ENCODE results near the gene IL23A.

IL23A gene

DNA sequence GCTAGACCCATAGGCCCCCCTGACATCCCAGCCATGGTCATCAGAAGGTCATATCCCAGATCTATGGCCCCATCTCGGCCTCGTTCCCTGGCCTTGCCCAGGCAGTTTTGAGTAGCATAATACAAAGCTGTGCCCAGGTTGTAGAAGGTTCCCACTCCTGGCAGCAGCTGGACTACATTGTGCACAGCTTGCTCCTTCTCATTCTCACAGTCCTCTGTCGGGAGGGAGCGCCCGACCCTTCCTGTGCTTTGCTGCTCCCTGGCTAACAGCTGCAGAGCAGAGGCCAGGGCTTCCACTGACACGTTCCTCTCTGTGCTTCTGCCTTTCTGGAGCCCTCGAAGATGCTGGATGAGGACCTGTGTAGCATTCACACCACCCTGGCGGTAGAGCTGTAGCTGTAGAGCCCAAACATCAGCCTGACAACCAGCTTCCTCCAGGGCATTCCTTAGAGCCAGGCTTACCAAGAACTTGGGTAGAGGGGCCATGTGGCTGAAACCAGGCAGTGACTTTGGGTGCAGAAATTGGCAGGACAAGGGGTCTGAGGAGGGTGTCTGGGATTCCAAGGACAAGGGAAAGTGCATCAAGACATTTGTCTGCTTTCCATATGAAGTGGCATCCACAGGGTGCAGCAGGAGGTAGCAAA lies 22.9 kb downstream of the IL23A start:
- no peak overlapping the region for H3K9ac ChIP-seq
- H3K4me3 ChIP-seq (IDR thresholded peaks at IDR 0.05; ENCODE audit: insufficient read depth, low read depth, low read length), result no peak overlapping the region
- no peaks in the 10 kb centered on the region for H3K27me3 ChIP-seq (ENCODE audit: insufficient read depth, low read depth)
- peaks cover 33% of the 10 kb centered on the region for H3K4me1 ChIP-seq (ENCODE audit: low read depth, poor library complexity, severe bottlenecking)
- peaks cover 18% of the 10 kb centered on the region for H3K79me2 ChIP-seq (ENCODE audit: insufficient read depth, low read depth)
- H4K20me1 ChIP-seq (ENCODE audit: insufficient read depth), result no peaks in the 10 kb centered on the region
- H2AFZ ChIP-seq (ENCODE audit: low read depth), result no peak overlapping the region
- H3K27ac ChIP-seq, result no peak overlapping the region
- H3K36me3 ChIP-seq (ENCODE audit: insufficient read depth), result no peaks in the 10 kb centered on the region
- no peak overlapping the region for H3K4me2 ChIP-seq
- TF ChIP-seq, protein P1, sequence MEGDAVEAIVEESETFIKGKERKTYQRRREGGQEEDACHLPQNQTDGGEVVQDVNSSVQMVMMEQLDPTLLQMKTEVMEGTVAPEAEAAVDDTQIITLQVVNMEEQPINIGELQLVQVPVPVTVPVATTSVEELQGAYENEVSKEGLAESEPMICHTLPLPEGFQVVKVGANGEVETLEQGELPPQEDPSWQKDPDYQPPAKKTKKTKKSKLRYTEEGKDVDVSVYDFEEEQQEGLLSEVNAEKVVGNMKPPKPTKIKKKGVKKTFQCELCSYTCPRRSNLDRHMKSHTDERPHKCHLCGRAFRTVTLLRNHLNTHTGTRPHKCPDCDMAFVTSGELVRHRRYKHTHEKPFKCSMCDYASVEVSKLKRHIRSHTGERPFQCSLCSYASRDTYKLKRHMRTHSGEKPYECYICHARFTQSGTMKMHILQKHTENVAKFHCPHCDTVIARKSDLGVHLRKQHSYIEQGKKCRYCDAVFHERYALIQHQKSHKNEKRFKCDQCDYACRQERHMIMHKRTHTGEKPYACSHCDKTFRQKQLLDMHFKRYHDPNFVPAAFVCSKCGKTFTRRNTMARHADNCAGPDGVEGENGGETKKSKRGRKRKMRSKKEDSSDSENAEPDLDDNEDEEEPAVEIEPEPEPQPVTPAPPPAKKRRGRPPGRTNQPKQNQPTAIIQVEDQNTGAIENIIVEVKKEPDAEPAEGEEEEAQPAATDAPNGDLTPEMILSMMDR (conservative IDR thresholded peaks at IDR 0.05; ENCODE audit: low read depth, low read length), result no peak

DNA sequence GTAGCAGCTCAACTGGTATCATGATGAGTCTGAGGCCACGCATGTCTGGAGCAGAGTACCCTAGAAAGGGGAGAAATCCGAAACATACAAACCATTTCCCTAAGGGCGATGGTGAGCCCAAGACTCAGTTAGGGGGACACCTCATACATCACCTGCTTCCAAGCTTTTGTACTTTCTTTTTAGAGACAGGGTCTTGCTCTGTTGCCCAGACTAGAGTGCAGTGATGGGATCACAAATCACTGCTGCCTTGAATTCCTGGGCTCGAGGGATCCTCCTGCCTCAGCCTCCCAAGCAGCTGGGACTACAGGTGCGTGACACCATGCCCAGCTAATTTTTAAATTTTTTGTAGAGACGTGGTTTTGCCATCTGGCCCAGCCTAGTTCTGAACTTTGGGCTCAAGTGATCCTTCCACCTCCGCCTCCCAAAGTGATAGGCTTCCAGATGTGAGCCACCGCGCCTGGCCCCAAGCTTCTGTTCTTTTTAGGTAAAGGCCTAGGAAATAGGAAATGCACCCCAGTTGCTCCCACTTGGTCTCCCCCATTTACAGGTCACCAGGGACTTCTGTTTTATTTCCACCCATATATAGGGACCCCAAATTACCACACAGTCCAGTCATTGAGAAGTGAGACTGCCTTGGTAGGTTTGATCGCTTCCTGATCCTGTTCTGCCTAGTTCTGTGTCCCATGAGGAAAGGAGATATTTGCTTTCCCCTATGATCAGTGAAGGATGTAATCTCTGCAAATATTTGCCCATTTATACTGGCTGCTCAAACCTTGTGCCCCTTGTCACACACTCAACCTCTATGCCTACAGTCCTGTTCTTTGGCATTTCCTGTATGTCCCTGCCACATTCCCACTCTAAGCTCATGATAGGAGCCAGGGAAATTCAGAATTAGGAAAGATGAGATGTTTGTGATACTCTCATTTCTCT lies 23.7 kb downstream of the IL23A start, which contains the start of gene APOF:
Gene APOF (minus strand): TSS at position 728 of the 930 bp plus-strand sequence. CDS start 112 bp downstream, at position 616.
- no peaks in the 10 kb centered on the region for H3K36me3 ChIP-seq (ENCODE audit: insufficient read depth)
- no peaks in the 10 kb centered on the region for H4K20me1 ChIP-seq (ENCODE audit: insufficient read depth)
- no peak within 1 kb of the TSS for H3K4me2 ChIP-seq
- peaks cover 26% of the 10 kb centered on the region for H3K4me1 ChIP-seq (ENCODE audit: low read depth, poor library complexity, severe bottlenecking)
- H3K79me2 ChIP-seq (ENCODE audit: insufficient read depth, low read depth), result peaks cover 13% of the 10 kb centered on the region
- H3K27me3 ChIP-seq (ENCODE audit: insufficient read depth, low read depth), result no peaks in the 10 kb centered on the region
- TF ChIP-seq, protein P1 (conservative IDR thresholded peaks at IDR 0.05; ENCODE audit: low read depth, low read length), result no peak
- no peak within 1 kb of the TSS for H2AFZ ChIP-seq (ENCODE audit: low read depth)
- no peak within 1 kb of the TSS for H3K27ac ChIP-seq
- no peak within 1 kb of the TSS for H3K9ac ChIP-seq
- H3K4me3 ChIP-seq (IDR thresholded peaks at IDR 0.05; ENCODE audit: insufficient read depth, low read depth, low read length), result no peak within 1 kb of the TSS

DNA sequence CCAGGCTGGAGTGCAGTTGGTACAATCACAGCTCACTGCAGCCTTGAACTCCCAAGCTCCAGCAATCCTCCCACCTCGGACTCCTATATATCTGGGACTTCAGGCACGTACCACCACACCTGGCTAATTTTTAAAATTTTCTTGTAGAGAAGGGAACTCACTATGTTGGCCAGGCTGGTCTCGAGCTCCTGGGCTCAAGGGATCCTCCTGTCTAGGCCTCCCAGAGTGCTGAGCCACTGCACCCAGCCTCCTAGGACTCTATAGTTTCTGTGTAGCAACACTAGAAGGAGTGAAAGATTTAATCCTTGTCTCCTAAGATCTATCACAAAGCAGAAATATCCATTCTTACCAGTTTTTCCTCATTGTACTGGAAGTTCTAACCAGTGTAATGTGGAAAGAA lies 28.3 kb downstream of the IL23A start:
- Histone ChIP-seq H4K20me1 (ENCODE audit: insufficient read depth) (no peaks in the 10 kb centered on the region), H3K4me3 (IDR thresholded peaks at IDR 0.05; ENCODE audit: insufficient read depth, low read depth, low read length) (no peak overlapping the region), H2AFZ (ENCODE audit: low read depth) (no peak overlapping the region), H3K9ac (no peak overlapping the region), H3K27ac (no peak overlapping the region), H3K27me3 (ENCODE audit: insufficient read depth, low read depth) (no peaks in the 10 kb centered on the region), H3K4me2 (no peak overlapping the region), H3K36me3 (ENCODE audit: insufficient read depth) (no peaks in the 10 kb centered on the region), H3K4me1 (ENCODE audit: low read depth, poor library complexity, severe bottlenecking) (no peaks in the 10 kb centered on the region), H3K79me2 (ENCODE audit: insufficient read depth, low read depth) (no peaks in the 10 kb centered on the region)
- TF ChIP-seq, protein P1 (conservative IDR thresholded peaks at IDR 0.05; ENCODE audit: low read depth, low read length), result no peak

DNA sequence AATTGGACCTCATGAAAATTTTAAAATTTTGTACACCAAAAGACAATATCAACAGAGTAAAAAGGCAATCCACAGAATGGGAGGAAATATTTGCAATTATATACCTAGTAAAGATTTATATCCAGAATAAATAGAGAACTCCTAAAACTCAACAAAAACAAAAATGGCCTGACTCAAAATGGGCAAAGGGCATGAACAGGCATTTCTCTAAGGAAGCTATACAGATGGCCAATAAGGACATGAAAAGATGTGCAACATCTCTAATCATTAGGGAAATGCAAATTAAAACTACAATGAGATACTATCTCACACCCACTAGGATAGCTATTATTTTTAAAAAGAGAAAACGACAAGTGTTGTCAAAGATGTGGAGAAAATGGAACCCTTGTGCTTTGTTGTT lies 34.8 kb downstream of the IL23A start:
- Histone ChIP-seq H3K36me3 (ENCODE audit: insufficient read depth) (no peaks in the 10 kb centered on the region), H3K4me1 (ENCODE audit: low read depth, poor library complexity, severe bottlenecking) (peaks cover 7% of the 10 kb centered on the region), H3K4me2 (no peak overlapping the region), H2AFZ (ENCODE audit: low read depth) (no peak overlapping the region), H4K20me1 (ENCODE audit: insufficient read depth) (no peaks in the 10 kb centered on the region), H3K79me2 (ENCODE audit: insufficient read depth, low read depth) (no peaks in the 10 kb centered on the region), H3K4me3 (IDR thresholded peaks at IDR 0.05; ENCODE audit: insufficient read depth, low read depth, low read length) (no peak overlapping the region), H3K27ac (no peak overlapping the region), H3K27me3 (ENCODE audit: insufficient read depth, low read depth) (no peaks in the 10 kb centered on the region), H3K9ac (no peak overlapping the region)
- TF ChIP-seq, protein P1 (conservative IDR thresholded peaks at IDR 0.05; ENCODE audit: low read depth, low read length), result no peak
